Measurements from ENCODE around the gene PARVA. TPM values are rescaled to one million over a fixed set of nuclear protein-coding genes. Genes with fewer than 3 reads are reported as not detected.

Gene PARVA
- total RNA-seq, 2 experiments from 2014 or later = 0.22 to 0.38 TPM

DNA sequence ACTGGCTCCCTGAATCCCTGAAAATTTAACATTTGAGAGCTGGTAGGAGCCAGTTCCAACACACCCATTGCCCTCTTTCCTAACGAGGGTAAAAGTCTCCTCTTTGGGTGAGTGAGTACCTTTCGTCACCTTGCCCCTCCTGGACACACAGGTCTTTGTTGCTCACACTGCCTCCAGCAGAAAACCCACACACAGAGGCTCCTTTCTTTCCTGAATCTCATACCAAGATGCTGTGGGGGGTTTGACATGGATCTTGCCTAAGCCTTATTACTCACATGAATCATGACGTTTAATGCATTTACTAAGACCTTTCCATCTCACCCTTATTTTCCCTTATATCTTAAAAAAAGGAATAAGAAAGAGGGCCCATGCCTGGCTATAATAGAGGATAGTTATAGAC lies 53.0 kb downstream of the PARVA start:
- CTCF ChIA-PET = no interaction called here
- no peaks in the 10 kb centered on the region for H3K27me3 Mint-ChIP-seq (ENCODE audit: low read depth)
- H3K4me3 Mint-ChIP-seq = no peak overlapping the region
- no peak for DNase-seq
- intact Hi-C loops (cut with micrococcal nuclease) = no loop called here
- H3K9me3 Mint-ChIP-seq = no peaks in the 10 kb centered on the region
- H3K36me3 Mint-ChIP-seq (ENCODE audit: low read depth) = no peaks in the 10 kb centered on the region
- no peaks in the 10 kb centered on the region for H3K4me1 Mint-ChIP-seq (ENCODE audit: low read depth)
- H3K27ac Mint-ChIP-seq = no peak overlapping the region

DNA sequence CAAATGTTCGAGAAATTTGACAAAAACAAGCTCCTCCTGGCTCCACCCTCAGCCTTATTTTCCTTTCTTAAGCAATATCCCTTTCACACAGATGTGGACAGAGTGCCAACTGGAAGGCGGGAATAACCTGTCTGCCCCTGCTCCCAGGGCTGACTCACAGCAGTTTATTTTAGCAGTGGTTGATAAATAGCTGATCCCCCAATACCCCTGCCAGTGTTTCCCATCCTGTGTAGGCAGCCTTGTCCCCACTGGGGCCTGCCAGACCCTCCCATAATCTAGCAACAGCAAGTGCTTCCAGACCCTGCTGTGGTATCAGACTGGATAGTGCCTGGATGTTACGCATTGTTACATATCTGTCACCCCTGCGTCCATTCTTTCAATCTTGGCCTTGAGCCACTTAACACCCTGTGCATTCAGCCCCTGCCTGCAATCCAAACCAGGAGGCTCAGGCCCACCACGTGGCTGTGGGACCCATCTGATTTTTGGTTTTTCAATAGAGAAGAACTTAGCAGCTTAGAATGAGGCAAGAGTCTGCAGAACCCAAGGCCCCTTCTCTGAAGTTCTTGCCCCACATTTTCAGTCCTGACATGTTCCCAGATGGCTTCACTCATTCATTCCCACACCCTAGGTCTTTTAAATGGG lies 53.7 kb downstream of the PARVA start:
- CTCF ChIA-PET = interaction anchor here (0.9 to 1.1 kb wide), 2 partner anchors 12 to 142 kb away, joined by 3 read pairs; no protein-coding TSS in a partner anchor
- Mint-ChIP-seq H3K4me3 (no peak overlapping the region), H3K27me3 (ENCODE audit: low read depth) (no peaks in the 10 kb centered on the region), H3K4me1 (ENCODE audit: low read depth) (no peaks in the 10 kb centered on the region), H3K9me3 (no peaks in the 10 kb centered on the region), H3K36me3 (ENCODE audit: low read depth) (no peaks in the 10 kb centered on the region), H3K27ac (no peak overlapping the region)
- intact Hi-C loops (cut with micrococcal nuclease) = no loop called here
- no peak for DNase-seq

DNA sequence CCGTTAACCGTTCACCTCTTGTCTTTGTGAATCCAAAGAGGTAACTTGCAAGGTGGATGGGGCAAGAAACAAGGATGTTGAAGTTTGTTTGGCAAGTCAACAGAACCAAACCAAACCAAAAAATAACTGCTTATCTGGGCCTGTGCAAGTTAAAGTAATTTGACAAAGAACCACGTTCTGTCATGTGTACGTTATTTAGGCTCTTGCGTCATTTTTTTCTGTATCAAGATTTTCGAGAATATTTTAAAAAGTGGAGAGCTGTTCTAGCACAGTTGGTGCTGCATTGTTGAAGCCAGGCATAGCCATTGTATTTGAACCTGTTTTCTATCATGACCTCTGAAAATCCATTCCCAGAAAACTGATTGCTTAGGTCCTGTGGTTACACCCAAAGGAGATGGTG lies 55.1 kb downstream of the PARVA start:
- Mint-ChIP-seq H3K4me1 (ENCODE audit: low read depth) (no peaks in the 10 kb centered on the region), H3K4me3 (no peak overlapping the region), H3K27ac (no peak overlapping the region), H3K9me3 (no peaks in the 10 kb centered on the region), H3K36me3 (ENCODE audit: low read depth) (no peaks in the 10 kb centered on the region), H3K27me3 (ENCODE audit: low read depth) (no peaks in the 10 kb centered on the region)
- CTCF ChIA-PET = interaction anchor here (0.8 kb wide), 1 partner anchor 455 kb away, joined by 3 read pairs; no protein-coding TSS in a partner anchor
- DNase-seq = no peak
- intact Hi-C loops (cut with micrococcal nuclease) = no loop called here

DNA sequence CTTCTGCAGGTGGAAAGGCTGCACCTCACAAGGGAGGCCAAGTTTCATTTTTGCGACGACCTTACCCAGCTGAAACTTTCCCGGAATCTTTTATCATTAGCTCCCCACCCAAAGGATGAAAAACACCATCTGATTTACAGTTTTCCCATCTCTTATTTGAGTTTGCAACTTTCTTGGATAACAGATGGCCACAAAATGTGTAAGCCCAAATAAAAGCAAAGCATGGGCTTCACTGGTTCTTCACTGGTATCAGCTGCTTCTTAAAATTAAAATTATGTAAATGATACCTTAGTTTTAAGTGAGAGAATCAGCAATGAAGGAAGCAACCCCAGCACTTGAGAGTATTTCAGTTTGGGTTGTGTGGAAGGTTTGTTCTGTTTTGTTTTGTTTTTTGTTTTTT lies 55.8 kb downstream of the PARVA start:
- Mint-ChIP-seq H3K36me3 (ENCODE audit: low read depth) (no peaks in the 10 kb centered on the region), H3K9me3 (no peaks in the 10 kb centered on the region), H3K27me3 (ENCODE audit: low read depth) (no peaks in the 10 kb centered on the region), H3K4me1 (ENCODE audit: low read depth) (no peaks in the 10 kb centered on the region), H3K27ac (no peak overlapping the region), H3K4me3 (no peak overlapping the region)
- DNase-seq = no peak
- intact Hi-C loops (cut with micrococcal nuclease) = no loop called here
- CTCF ChIA-PET = interaction anchor here (0.8 to 1.1 kb wide), 2 partner anchors 9 to 455 kb away, joined by 3 to 5 read pairs; no protein-coding TSS in a partner anchor

DNA sequence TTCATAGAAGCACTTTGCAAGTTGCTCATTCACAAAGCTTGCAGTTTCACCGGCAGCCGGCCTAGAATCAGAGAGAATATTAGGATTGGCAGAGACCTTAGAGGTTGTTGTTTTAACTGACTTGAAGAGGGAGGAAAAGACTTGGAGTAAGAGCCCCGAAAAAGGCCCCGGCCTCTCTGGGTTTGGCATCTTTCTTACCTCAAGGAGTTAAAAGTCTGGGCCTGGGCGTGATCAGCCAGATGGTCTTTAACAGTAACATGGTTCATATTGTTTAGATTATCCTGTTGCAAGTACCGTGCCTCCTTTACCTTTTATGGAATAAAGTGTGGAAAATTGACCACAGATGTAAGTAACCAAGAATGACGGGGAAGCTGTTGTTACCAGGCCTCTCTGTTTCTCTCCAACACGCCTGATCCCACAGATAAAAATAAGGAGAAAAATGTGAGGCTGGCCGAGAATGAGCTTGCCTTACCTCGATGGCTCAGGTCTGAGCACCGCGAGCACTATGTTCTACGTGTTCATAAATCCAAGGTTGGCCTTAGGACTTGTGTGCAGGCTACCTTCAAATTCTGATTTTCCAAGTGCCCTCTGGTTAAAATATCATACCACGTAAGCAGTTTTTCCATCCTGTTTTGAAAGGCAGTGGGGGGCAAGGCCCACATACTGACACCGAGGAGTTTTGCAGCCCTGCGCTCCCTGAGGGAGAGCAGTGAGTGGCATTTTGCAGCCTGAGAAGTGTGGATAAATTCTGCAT lies 56.4 kb downstream of the PARVA start:
- Mint-ChIP-seq H3K9me3 (no peaks in the 10 kb centered on the region), H3K27ac (no peak overlapping the region), H3K36me3 (ENCODE audit: low read depth) (no peaks in the 10 kb centered on the region), H3K4me1 (ENCODE audit: low read depth) (no peaks in the 10 kb centered on the region), H3K27me3 (ENCODE audit: low read depth) (no peaks in the 10 kb centered on the region), H3K4me3 (no peak overlapping the region)
- DNase-seq = no peak
- intact Hi-C loops (cut with micrococcal nuclease) = no loop called here
- CTCF ChIA-PET = interaction anchor here (1.1 kb wide), 1 partner anchor 9 kb away, joined by 5 read pairs; no protein-coding TSS in a partner anchor

DNA sequence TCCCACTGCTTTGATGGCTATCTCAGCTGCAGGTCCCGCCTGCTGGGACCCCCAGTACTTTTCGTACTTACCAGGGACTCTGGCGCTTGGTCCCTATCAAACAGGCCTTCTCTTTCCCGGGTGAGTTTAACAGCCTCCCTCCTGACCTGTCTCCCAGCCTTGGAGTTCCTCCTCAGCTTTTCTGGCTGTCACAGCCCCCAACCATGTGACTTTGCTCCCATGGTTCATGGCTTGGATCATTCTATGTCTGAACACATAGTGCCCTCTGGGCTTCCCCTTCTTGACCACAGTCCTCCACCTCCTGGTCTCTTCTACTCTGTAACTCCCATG lies 56.9 kb downstream of the PARVA start:
- Mint-ChIP-seq H3K27me3 (ENCODE audit: low read depth) (no peaks in the 10 kb centered on the region), H3K36me3 (ENCODE audit: low read depth) (no peaks in the 10 kb centered on the region), H3K9me3 (no peaks in the 10 kb centered on the region), H3K4me1 (ENCODE audit: low read depth) (no peaks in the 10 kb centered on the region), H3K27ac (no peak overlapping the region), H3K4me3 (no peak overlapping the region)
- CTCF ChIA-PET = no interaction called here
- intact Hi-C loops (cut with micrococcal nuclease) = no loop called here
- no peak for DNase-seq

DNA sequence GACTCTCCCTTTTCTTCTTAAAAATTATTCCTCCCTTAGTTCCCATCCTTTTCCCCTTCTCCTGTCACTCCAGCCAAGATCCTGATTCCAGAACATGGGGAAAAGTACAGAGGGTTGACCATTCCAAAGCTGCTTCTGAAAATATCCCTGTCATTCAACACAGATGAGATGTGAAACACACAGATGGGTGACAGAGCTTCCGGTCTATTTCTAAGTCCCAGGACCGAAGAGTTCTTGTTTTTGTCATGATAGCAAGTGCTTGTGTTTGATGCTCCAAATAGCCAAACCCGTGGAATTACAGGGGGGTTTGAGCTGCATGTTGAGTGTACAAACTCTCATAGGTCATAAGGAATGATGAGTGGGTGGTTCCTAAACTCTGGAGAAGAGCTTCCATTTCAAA lies 57.9 kb downstream of the PARVA start:
- CTCF ChIA-PET = no interaction called here
- H3K36me3 Mint-ChIP-seq (ENCODE audit: low read depth) = no peaks in the 10 kb centered on the region
- H3K9me3 Mint-ChIP-seq = no peaks in the 10 kb centered on the region
- H3K27ac Mint-ChIP-seq = no peak overlapping the region
- H3K27me3 Mint-ChIP-seq (ENCODE audit: low read depth) = no peaks in the 10 kb centered on the region
- peaks cover 5% of the 10 kb centered on the region for H3K4me1 Mint-ChIP-seq (ENCODE audit: low read depth)
- H3K4me3 Mint-ChIP-seq = no peak overlapping the region
- intact Hi-C loops (cut with micrococcal nuclease) = no loop called here
- no peak for DNase-seq

DNA sequence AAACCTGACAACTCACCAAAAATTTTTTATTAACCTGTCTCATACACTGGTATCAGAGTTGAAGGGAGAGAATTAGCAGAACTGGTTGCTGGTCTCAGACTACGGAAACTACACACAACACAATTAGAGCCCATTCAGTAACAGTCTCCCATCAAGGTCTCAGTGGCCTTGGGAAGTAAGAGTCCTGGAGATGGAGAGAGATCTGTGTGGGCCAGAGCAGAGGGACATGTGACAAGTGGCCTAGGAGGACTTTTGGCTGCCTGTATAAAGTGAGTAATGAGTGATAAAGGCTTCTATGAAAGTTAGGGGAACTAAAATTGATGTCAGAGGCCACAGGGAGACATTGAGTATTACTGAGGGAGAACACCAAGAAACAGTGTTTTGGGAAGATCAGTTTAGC lies 58.9 kb downstream of the PARVA start:
- CTCF ChIA-PET = no interaction called here
- intact Hi-C loops (cut with micrococcal nuclease) = no loop called here

DNA sequence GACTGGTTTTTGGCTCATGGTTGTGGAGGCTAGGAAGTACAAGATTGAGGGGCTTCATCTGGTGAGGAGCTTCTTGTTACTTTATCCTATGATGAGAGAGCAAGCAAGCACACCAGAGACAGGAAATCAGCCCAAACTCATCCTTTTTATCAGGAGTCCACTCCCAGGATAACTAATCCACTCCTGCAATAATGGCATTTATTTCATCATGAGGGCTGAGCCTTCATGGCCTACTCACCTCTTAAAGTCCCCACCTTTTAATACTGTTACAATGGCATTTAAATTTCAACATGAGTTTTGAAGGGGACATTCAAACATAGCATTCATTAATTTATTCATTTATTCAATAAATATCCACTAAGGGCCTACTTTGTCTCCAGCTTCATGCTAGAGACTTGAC lies 60.9 kb downstream of the PARVA start:
- no peak for DNase-seq
- no peaks in the 10 kb centered on the region for H3K27me3 Mint-ChIP-seq (ENCODE audit: low read depth)
- peaks cover 5% of the 10 kb centered on the region for H3K4me1 Mint-ChIP-seq (ENCODE audit: low read depth)
- intact Hi-C loops (cut with micrococcal nuclease) = no loop called here
- H3K4me3 Mint-ChIP-seq = no peak overlapping the region
- H3K9me3 Mint-ChIP-seq = no peaks in the 10 kb centered on the region
- no peak overlapping the region for H3K27ac Mint-ChIP-seq
- CTCF ChIA-PET = no interaction called here
- no peaks in the 10 kb centered on the region for H3K36me3 Mint-ChIP-seq (ENCODE audit: low read depth)

More for the DNA sequence above, 58.9 kb downstream of the PARVA start:
- Mint-ChIP-seq H3K27me3 (ENCODE audit: low read depth) (no peaks in the 10 kb centered on the region), H3K27ac (no peak overlapping the region), H3K4me3 (no peak overlapping the region), H3K36me3 (ENCODE audit: low read depth) (no peaks in the 10 kb centered on the region), H3K9me3 (no peaks in the 10 kb centered on the region), H3K4me1 (ENCODE audit: low read depth) (peaks cover 5% of the 10 kb centered on the region)
- no peak for DNase-seq

DNA sequence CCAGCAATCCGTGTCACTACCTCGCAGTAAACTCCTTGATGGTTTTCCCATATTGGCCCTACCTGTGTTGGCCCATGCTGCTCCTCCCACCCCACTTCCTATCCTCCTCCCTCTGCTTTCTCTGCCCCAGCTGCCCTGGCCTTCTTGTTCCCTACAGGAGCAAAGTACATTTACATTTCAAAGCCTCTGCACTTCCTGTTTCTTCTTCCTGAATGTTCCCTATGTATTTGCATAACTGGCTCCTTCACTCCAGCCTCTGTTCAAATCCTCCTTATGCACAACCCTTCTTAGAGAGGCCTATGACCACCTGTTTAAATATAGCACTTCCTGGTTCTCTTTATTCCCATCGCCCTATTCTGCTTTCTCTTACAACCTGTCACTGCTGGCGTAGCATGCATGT lies 62.2 kb downstream of the PARVA start:
- no peak for DNase-seq
- H3K27me3 Mint-ChIP-seq (ENCODE audit: low read depth) = no peaks in the 10 kb centered on the region
- intact Hi-C loops (cut with micrococcal nuclease) = no loop called here
- H3K4me3 Mint-ChIP-seq = no peak overlapping the region
- CTCF ChIA-PET = no interaction called here
- no peak overlapping the region for H3K27ac Mint-ChIP-seq
- H3K9me3 Mint-ChIP-seq = no peaks in the 10 kb centered on the region
- peaks cover 5% of the 10 kb centered on the region for H3K4me1 Mint-ChIP-seq (ENCODE audit: low read depth)
- no peaks in the 10 kb centered on the region for H3K36me3 Mint-ChIP-seq (ENCODE audit: low read depth)

DNA sequence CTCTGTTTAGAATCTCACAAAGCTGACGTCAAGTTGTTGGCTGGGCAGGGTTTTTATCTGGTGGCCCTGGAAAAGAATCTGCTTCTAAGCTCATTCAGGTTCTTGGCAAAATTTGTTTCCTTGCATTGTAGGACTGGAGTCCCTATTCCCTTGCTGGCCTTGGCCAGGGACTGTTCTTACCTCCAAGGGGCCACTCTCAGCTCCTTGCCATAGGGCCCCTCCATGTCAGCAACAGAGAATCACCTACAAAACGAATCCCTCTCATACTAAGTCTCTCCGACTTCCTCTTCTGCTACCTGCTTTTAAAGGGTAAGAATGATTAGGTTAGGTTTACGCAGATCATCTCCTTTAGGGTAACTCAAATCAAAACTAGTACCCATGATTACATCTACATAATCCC lies 63.2 kb downstream of the PARVA start:
- Mint-ChIP-seq H3K36me3 (ENCODE audit: low read depth) (no peaks in the 10 kb centered on the region), H3K9me3 (no peaks in the 10 kb centered on the region), H3K4me3 (no peak overlapping the region), H3K4me1 (ENCODE audit: low read depth) (peaks cover 5% of the 10 kb centered on the region), H3K27ac (no peak overlapping the region), H3K27me3 (ENCODE audit: low read depth) (no peaks in the 10 kb centered on the region)
- DNase-seq = no peak
- CTCF ChIA-PET = no interaction called here
- intact Hi-C loops (cut with micrococcal nuclease) = no loop called here

DNA sequence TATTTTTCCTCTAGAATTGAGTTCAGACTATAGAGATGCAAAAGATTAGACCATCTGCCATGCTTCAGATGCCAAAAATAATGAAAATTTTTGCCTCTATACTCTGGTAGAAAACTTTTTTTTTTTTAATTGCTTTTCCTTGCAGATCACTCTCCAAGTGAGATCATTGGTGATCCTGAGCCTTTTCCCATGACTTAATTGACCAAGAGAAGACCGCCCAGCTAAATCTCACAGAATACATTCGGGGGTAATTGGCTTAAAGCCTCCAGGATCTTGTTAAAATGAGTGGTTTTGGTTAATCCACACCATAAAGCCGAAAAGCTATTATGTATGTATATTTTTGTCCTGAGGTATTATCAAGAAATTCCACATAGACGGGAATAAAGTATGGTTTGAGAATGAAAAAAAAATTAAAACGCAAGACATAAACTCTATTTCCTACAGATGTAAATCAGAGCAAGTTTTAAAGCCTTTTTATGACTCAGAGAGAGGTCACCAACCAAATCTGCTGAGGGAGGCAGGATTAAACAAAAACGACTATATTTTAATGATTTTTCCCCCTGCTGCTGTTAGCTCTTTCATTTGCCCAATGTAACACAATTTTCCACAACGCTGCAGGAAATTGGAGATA lies 64.0 kb downstream of the PARVA start:
- H3K4me3 Mint-ChIP-seq = no peak overlapping the region
- CTCF ChIA-PET = no interaction called here
- no peaks in the 10 kb centered on the region for H3K36me3 Mint-ChIP-seq (ENCODE audit: low read depth)
- no peak for DNase-seq
- H3K9me3 Mint-ChIP-seq = no peaks in the 10 kb centered on the region
- peaks cover 5% of the 10 kb centered on the region for H3K4me1 Mint-ChIP-seq (ENCODE audit: low read depth)
- intact Hi-C loops (cut with micrococcal nuclease) = no loop called here
- no peak overlapping the region for H3K27ac Mint-ChIP-seq
- no peaks in the 10 kb centered on the region for H3K27me3 Mint-ChIP-seq (ENCODE audit: low read depth)

DNA sequence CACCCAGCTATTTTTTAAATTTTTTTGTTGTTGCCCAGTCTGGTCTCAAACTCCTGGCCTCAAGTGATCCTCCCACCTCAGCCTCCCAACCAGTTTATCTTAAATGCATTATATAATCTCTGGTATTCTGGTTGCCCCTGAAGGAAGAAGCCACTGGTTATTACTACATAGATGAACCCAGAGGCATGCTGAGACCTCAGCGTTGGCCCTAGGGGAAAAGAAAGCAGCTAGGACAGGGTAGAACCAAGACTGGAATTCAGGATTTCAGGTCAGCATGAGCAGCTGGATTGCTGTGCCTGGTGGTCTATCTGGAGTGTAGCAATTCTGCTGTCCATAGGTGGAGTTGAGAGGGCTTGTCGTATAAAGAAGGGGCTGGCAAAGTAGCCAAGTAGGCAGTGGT lies 67.2 kb downstream of the PARVA start:
- intact Hi-C loops (cut with micrococcal nuclease) = no loop called here
- Mint-ChIP-seq H3K27me3 (ENCODE audit: low read depth) (no peaks in the 10 kb centered on the region), H3K4me1 (ENCODE audit: low read depth) (peaks cover 4% of the 10 kb centered on the region), H3K9me3 (no peaks in the 10 kb centered on the region), H3K27ac (no peak overlapping the region), H3K4me3 (no peak overlapping the region), H3K36me3 (ENCODE audit: low read depth) (no peaks in the 10 kb centered on the region)
- CTCF ChIA-PET = no interaction called here
- no peak for DNase-seq

Data from activated naive CD4-positive, alpha-beta T cell treated with anti-CD3 and anti-CD28 coated beads for 36 hours (primary cell).